HG02938 (cell line): Measurements from ENCODE around the gene FHIT.

Experiments used
- ATAC-seq: cut with Tn5 transposase; IDR thresholded peaks from one replicate; pipeline ENCODE4 v1.9.1; 2021; ENCODE audit warnings: mild to moderate bottlenecking, moderate library complexity; ENCODE audit not compliant: unreplicated experiment

The FHIT gene

DNA sequence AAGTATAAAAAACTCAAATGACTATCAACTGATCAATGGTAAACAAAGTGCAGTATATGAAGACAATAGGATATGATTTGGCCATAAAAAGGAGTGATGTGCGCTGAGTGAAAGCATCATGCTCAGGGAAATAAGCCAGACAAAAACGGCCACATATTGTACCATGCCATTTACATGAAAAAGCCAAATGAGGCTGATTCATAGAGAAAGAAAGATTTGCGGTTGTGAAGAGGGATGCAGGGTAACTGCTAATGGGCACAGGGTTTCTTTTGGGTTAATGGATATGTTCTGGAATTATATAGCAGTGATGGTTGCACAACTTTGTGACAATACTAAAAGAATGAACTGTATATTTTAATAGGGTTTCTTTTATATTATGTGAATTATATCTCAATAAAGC lies 1324.2 kb downstream of the FHIT start:
- ATAC-seq = no peak

DNA sequence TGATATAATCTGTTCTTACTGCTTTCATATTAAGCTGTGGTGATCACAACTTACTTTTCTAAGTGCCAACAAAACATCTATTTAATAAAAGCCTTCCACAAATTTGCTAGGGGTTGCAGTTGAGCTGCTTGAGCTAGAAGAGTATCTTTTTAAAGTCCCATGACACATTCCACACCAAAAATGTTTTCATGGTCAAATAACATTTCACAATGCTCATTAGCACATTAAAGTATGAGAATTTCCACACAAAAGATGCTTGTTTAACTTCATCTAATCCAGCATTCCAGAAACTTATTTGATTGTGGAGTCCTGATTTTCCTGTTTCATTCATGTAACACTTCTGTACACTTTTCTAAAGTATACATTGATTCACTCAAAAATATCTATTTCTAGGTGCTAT lies 1325.3 kb downstream of the FHIT start:
- no peak for ATAC-seq

DNA sequence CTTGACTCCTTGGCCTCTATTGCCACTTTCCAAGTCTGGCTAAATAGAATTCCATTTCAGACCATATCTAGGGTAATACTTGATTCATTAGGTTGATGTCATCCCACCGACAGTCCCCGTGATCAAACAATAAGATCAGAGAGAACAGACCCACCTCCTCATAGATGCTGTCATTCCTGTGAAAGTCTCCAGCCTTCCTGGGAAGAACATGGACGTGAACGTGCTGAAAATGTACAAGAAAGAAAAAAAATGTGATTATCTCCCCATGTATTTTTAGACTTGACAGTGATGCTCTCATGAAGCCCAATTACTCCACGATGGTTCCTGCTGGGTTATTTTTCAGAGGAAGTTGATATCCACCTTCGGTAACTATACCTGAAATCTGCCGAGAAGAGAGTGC lies 1329.1 kb downstream of the FHIT start:
- no peak for ATAC-seq

DNA sequence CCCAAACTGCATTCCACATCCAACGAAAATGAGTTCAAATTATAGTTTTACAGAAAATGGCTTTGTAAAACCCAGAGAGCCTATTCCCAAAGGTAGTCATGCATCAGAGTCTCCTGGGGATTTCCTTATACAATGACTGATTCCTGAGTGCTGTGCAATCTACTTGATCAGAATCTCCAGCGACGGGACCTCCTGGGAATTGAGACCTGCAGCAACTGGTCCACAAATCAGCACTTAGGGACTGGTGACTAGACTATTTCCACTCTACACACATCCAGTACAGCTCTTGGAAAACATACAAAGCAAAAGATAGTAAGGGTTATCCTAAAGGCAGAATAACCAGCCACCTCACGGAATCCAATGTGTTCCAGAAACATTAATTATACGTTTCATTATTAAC lies 1330.4 kb downstream of the FHIT start:
- ATAC-seq = no peak

DNA sequence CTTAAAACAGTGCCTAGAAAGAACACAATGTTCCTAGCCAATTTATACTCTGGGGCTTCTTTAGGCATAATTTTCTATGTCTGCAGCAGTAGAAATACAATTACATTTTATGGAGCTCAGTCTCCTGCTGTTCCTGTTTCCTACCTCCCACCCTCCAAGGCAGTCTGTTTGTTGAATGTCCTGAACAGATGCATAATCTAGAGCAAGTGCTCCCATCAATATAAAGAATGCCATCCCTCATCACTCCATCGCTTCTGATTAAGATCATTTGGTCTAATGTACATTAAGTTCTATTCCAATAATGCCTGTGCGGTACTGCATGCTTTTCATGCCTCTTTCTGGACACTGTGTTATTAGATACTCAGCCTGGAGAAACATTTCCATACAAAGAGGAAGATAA lies 1331.7 kb downstream of the FHIT start:
- no peak for ATAC-seq

DNA sequence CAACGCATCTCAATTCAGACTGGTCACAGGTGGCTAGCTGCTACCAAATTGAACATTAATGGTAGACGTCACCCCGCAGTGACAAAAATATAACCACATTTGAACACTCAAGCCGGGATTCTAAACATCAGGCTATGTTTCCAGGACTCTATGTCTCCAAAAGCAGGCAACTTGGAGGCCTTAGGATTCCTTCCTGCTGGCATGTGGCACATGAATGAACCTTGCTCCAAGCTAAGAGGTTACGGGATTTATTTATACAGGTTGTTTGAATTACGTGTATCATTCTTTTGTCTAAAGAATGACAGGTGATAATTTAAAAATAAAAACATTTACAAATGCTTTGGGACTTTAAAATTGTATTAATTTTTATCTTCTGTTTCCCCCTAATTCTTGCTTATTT lies 1337.0 kb downstream of the FHIT start:
- ATAC-seq = no peak

DNA sequence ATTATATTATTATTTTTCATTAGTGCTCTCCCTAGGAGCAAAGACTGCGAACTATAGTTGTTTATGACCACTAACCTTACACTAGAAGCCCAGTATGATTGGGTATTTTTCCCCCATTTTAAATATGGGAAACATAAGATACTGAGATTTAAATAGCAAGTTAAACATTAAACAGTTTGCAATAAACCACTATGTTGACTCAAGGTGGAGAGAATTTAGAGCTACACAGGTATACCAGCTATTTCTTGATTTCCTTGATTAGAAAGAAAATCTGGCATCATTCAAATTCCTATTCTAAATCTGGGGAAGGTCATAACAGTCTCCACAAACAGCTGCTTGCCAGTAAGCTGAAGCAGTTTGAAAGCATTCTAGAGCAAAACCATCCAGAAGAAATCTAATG lies 1337.6 kb downstream of the FHIT start:
- ATAC-seq = no peak

DNA sequence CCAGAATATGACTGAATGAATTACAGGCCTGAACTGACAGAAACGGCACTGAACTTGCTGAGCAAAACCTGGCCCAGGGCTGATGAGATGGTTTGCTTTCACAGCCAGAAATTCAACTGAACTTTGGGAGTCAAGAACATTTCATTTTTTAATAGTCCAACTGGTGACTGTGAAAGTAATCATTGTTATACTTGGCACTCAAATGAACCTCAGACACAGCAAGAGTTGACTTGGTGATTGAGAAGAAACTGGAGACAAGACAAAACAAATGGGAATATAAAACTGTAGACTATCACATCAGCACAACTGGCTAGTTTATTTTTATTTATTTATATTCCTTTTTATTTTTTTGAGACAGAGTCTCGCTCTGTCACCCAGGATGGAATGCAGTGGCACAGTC lies 1342.6 kb downstream of the FHIT start:
- ATAC-seq = no peak

DNA sequence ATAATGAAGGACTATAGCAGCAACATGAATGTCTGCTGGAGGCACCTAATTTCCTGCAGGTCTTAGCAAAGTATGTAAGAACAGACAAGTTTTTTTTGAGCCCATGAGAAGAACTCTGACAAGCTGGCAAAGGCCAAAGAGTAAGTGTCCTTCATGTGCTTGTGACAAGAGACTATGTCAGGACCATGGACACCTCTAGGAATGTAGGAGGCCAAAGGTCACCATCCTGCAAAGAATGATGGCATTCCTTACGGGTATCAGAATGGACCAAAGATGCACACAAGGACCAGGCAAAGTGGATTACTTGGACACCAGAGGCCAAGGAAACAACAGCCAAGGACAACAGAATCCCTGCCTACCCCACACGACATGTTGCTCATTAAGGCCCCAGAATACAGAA lies 1343.0 kb downstream of the FHIT start:
- no peak for ATAC-seq

DNA sequence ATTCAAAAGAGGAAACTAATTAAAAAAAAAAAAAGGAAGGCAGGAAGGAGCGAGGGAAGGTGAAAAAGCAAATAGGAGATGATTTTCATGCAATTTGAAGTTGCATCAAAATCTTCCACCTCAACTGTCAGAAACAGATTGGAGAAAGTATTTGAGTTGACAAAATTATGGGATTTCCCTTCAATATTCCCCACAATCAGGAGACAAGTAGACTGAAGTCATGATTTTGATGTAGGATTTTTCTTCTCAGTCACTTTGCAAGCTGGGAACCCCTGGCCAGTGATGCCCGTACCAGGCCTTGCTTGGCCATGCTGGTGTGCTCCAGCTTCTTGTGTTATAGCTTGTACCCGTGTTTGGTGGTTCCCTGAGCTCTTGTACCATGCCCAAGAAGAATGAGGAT lies 1347.0 kb downstream of the FHIT start:
- ATAC-seq = no peak

DNA sequence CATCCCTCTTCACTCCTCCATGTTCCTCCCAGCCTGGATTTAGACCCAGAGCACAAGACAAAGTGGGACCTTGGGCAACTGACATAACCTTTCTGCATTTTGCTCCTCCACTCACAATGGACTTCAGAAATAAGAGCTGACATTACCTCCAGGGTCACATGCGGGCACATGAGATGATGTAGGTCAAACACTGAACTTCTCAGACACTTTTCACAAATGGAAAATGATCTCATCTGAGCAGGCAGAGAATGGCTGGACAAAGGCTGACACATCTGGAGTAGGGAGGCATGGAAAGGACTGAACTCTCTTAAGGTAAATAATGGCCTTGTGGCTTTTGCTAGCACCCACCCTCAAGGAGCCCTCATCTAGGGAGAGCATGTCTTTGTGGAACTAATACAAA lies 1352.2 kb downstream of the FHIT start:
- ATAC-seq = no peak

DNA sequence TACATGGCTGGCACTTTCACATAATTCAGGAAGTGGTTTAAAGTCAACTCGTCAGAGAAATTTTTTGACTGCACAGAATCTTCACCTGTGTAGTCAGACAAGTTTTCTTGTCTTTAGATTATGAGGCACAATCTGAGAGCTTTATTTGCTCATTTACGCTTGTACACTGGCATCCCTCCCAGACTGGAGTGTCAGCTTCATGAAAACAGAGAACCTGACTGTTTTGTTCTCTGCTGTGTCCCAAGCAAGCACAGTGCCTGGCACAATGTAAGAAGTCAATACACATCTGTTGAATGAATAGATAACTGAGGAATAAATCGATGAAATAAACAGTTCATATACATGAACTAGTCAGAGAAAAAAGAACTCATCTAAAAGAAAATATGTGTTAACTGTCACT lies 1355.3 kb downstream of the FHIT start:
- no peak for ATAC-seq

DNA sequence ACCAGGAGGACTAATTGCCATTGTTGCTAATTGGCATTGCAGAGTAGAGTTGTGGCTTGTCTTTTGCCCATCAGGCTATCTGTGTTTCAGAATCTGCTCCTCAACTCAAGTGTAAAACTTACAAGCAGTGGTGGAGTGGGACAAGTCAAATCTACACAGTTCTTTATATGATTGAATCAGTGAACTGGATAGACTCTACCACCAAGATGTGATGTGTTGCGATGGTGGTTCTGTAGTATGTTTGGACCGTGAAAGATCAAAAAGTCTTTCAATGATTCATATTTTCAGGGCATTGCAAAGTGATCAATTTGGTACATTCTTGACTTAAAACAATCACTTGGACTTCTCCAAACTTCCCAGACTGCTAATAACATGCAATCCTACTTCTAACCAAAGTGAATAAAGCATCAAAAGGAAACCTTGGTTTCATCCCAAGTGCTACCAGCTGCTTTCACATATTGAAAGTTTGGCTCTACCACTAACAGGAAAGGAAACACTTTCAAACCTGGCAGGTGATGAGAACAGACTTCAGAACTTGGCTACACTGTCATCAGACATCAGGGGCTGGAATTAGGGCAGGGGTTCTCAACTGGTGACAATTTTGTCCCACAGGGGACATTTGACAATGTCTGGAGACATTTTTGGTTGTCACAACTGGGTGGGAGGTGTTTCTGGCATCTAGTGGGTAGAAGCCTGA lies 1356.7 kb downstream of the FHIT start:
- no peak for ATAC-seq

DNA sequence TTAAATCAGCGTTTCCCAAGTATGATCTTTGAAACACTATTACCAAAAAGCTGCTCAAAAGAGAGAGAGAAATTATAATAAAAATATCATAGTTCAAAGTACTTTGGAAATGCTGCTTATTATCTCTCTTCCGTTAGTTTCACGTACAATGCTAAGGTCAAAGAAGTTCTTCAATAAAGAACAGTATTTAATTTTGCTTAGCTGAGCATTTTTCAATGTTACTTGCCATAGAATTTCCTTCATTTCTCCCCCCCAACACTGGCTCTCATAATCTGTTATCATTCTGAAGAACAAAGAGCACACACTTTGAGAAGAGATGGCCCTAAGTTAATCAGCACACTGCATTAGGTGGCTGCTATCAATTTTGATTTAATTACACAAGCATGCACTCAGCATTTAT lies 1360.6 kb downstream of the FHIT start:
- no peak for ATAC-seq

DNA sequence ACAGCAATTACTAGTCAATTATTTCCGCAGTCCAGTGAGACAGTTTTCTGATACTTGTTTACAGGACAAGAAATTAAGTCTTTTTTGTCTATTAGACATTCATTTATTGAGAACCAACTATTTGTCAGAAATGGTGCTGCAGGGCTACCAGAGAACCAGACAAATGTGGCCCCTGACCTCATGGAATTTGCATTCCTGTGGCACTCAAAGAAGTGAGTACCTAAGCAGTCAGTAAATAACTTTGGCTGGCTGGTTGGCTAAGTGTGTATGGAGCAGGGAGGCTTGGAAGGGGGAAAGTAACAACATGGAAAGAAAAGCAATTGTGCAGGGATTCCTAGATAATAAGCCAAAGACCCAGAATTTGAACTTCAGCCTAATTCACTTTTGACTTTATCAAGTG lies 1364.5 kb downstream of the FHIT start:
- no peak for ATAC-seq

DNA sequence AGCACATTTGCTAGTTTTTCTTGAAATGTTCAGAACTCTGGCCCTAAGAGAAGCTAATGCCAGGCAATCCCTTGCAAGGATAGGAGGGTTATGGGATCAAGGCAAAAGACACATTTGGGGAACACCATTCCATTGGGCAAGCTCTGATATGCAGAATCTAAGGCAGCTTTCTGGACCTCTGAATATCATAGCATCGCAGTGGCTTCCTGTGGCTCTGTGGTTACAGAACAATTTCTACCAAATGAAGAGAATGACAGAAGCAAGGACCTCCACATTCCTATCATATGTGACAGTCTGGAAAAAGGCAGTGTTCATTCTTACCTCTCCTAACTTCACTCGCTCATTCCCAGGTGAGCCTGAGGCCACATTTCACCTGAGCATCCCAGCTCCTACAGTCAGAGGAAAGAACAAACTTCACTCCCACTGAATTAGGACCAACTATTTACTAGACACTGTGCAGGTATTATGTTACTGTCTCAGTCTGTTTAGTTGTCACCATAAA lies 1365.3 kb downstream of the FHIT start:
- ATAC-seq = no peak

DNA sequence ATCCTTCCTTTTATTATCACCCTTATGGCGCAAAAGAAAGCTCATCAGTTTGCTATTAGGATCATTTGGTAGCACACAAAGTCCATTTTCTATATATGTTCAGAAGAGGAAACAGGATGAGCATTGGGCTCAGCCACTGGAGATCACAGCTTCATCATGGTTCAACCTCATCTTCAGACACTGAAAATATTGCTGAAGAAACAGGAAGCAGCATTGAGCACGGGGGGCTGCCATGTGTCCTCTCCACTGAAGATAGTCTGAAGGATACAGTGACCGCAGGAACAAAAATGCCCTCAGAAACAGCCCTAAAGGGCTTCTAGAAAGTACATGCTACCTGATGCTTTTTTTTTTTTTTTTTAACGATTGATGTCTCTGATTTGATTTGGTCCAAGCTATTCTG lies 1366.2 kb downstream of the FHIT start:
- no peak for ATAC-seq

DNA sequence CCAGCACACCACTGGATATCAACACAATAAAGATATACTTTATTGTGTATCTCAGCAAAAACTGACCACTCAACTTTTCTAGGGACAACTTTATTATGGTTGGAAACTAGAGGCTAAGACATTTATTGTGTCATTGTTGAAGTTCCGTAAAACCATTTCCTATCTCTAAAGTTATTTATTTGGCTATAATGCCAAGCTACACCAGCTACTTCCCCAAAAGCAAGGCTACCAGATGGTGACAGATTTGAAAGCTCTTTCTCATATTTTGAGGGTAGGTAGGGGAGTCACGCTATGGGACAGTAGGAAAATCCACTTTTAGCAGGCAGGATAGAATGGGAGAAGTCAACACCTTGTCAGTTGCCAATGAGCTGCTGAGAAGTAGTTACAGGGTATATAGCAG lies 1366.8 kb downstream of the FHIT start:
- no peak for ATAC-seq

DNA sequence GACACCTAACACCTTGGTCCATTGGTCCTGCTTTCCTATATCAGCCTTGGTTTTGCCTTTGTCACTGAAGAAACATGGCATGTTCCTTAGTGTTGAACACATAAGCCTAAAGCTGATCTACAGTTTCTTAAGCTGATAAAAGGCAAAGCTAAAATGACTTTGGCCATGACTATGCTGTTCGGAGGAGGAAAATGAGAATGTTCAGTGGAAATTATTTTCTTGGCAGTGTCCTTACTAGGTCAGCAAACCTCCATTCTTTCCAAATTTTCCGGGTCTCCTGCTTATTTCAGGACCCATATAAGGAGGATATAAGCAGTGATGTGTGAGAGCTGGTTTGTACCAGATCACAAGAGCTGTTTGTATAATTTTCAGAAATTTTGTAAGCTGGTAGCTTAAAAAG lies 1368.5 kb downstream of the FHIT start:
- no peak for ATAC-seq

DNA sequence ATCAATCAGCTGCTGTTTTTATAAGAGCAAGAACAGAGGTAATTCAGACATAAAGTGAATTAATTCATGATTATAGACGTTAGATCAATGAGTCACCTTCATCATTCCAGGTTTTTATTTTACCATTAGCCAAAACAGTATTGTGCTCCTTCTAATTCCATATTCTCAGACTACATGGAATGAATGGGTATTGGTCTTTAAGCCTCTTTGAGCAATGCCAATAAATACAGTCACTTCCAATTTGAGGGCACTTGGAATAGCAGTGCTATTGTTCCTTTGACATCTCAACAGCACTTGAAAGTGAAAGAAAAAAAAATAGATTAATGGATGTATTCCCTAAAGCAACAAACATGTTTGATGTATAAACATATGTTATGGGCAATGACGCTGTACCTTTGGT lies 1370.5 kb downstream of the FHIT start:
- no peak for ATAC-seq

DNA sequence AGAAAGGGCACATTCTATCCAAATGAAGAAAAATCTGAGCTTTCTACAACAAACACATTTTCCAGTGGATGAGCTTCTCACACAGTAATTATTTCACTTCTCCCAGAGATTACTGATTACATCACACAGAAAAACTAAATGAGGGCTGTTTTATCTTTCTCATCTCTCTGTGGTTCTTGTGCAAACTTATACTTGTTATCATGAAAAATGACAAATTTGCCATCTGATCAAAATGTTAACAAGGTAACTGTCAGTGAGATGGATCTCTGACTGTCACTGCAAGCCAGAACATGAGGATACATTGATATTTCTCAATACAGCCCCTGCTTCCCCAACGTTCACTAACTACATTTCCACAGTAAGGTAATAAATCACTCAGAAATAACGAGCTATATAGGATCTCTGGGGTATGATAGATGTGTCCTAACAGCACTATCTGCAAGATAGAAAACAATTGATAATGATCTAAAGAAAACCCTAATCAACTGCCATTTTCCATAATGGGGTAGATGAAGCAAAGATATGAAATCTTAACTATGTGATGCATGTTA lies 1372.1 kb downstream of the FHIT start:
- no peak for ATAC-seq

DNA sequence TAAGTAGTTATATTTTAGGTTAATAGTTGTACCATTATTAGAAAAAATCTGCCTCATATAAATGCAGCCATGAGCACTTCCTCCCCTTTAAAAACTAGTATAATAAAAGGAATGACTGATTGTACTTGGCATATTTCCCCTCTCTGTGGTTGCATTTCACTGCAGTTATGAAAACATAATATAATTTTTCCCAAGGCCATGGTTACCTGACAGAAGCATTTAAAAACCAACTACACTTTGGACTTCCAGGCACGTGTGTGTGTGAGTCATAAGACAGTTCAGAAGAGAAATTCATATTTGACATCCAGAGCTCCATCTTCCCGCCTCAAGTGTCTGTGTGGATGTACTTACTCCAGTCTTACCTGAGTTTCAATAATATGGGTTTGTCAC lies 1373.2 kb downstream of the FHIT start:
- no peak for ATAC-seq
